HepG2 (cell line): ENCODE data around the gene LAMC1. TPM values are rescaled to one million over a fixed set of nuclear protein-coding genes. Genes with fewer than 3 reads are reported as not detected.

ENCODE experiments used
- ARID5B ChIP-seq: IDR thresholded peaks from 2 replicates; pipeline ENCODE4 v1.4.0; 2020; ENCODE audit warnings: mild to moderate bottlenecking, missing genetic modification reagents
- ATAD3A ChIP-seq: sonication (generic); formaldehyde crosslinking; IDR thresholded peaks from 2 replicates; pipeline ENCODE4 v1.4.0; 2020; ENCODE audit warnings: missing genetic modification reagents
- ELF3 ChIP-seq: IDR thresholded peaks from 2 replicates; pipeline ENCODE4 v1.6.1; 2016; ENCODE audit warnings: missing genetic modification reagents, missing compliant biosample characterization
- ESRRA ChIP-seq: sonication (generic); formaldehyde crosslinking; IDR thresholded peaks from 2 replicates; pipeline ENCODE4 v1.5.1; 2020; ENCODE audit warnings: mild to moderate bottlenecking, low read depth, missing genetic modification reagents
- ETV6 ChIP-seq: sonication (generic); formaldehyde crosslinking; conservative IDR thresholded peaks from 2 replicates; pipeline ENCODE4 v1.4.0; 2020; ENCODE audit warnings: missing genetic modification reagents
- FOXA3 ChIP-seq: IDR thresholded peaks from 2 replicates; pipeline ENCODE4 v1.6.1; 2016; ENCODE audit warnings: missing genetic modification reagents, missing compliant biosample characterization
- FOXP4 ChIP-seq: sonication (generic); formaldehyde crosslinking; IDR thresholded peaks from 2 replicates; pipeline ENCODE4 v1.4.0; 2020; ENCODE audit warnings: missing genetic modification reagents
- HCFC1 ChIP-seq: fragments of 150-350 bp; IDR thresholded peaks from 2 replicates; pipeline ENCODE4 v1.6.1; 2014; ENCODE audit warnings: low read depth, low read length
- HES4 ChIP-seq: sonication (generic); formaldehyde crosslinking; IDR thresholded peaks from 2 replicates; pipeline ENCODE4 v1.9.0; 2021; ENCODE audit warnings: mild to moderate bottlenecking, missing genetic modification reagents, borderline replicate concordance
- HHEX ChIP-seq: IDR thresholded peaks from 2 replicates; pipeline ENCODE4 v1.6.1; 2016; ENCODE audit warnings: control low read depth
- HOXA7 ChIP-seq: sonication (generic); formaldehyde crosslinking; IDR thresholded peaks from 2 replicates; pipeline ENCODE4 v1.8.1; 2022; ENCODE audit warnings: mild to moderate bottlenecking, missing genetic modification reagents, moderate library complexity
- KLF9 ChIP-seq: IDR thresholded peaks from 2 replicates; pipeline ENCODE4 v1.6.1; 2016; ENCODE audit warnings: low read depth
- NR3C1 ChIP-seq: sonication (generic); formaldehyde crosslinking; IDR thresholded peaks from 2 replicates; pipeline ENCODE4 v1.4.0; 2020; ENCODE audit warnings: missing genetic modification reagents
- SP5 ChIP-seq: IDR thresholded peaks from 2 replicates; pipeline ENCODE4 v1.6.1; 2016; ENCODE audit warnings: low read depth, borderline replicate concordance
- ZBTB20 ChIP-seq: sonication (generic); formaldehyde crosslinking; IDR thresholded peaks from 2 replicates; pipeline ENCODE4 v1.8.1; 2023; ENCODE audit warnings: missing genetic modification reagents, low read depth, mild to moderate bottlenecking, borderline replicate concordance
- ZC3H13 ChIP-seq: sonication (generic); formaldehyde crosslinking; IDR thresholded peaks from 2 replicates; pipeline ENCODE4 v1.8.1; 2023; ENCODE audit warnings: mild to moderate bottlenecking, missing genetic modification reagents, moderate library complexity
- ZNF564 ChIP-seq: sonication (generic); formaldehyde crosslinking; IDR thresholded peaks from 2 replicates; pipeline ENCODE4 v1.8.1; 2023; ENCODE audit warnings: mild to moderate bottlenecking, missing genetic modification reagents
- polyA plus RNA-seq, 8 experiments: library from polyadenylated mRNA; depleted of rRNA in 3 of 8; stranded (reverse) in 7 of 8; unstranded in 1 of 8; fragments of >200 nt; fragmentation: Illumina TruSeq in 4 of 8; extraction: Trizol in 4 of 8; gene quantifications; 2 replicates each; pipeline versions ENCODE4 v1.2.1 to v1.2.3, GENCODE V29; 2011 to 2016; ENCODE audit warnings: low read depth in 4 of 8, missing spikeins in 1 of 8, mixed read lengths in 1 of 8; ENCODE audit not compliant: insufficient read depth in 1 of 8
- total RNA-seq, 5 experiments: library from RNA; depleted of rRNA; stranded (reverse); fragments of >200 nt; fragmentation: Illumina TruSeq; extraction: Trizol; gene quantifications; 2 replicates each; pipeline ENCODE4 v1.2.3, GENCODE V29; 2016; ENCODE audit warnings: low read depth in 1 of 5
- TF ChIP-seq, protein P1 (sequence below): sonication (generic); formaldehyde crosslinking; IDR thresholded peaks from 2 replicates; pipeline ENCODE4 v1.8.0; 2022; ENCODE audit warnings: mild to moderate bottlenecking, missing genetic modification reagents; ENCODE audit not compliant: insufficient replicate concordance
- TF ChIP-seq, protein P2 (sequence below): sonication (generic); formaldehyde crosslinking; IDR thresholded peaks from 2 replicates; pipeline ENCODE4 v1.5.0; 2020; ENCODE audit warnings: missing genetic modification reagents
- TF ChIP-seq, protein P3 (sequence below): sonication (generic); formaldehyde crosslinking; conservative IDR thresholded peaks from 2 replicates; pipeline ENCODE4 v1.8.0; 2022; ENCODE audit warnings: low read depth, missing genetic modification reagents

The LAMC1 gene
- total and polyA plus RNA-seq, 2 of the 13 experiments (the other 11 are each of a cell fraction or from before 2014, with no cell fraction given) = 58.5 to 137 TPM

DNA sequence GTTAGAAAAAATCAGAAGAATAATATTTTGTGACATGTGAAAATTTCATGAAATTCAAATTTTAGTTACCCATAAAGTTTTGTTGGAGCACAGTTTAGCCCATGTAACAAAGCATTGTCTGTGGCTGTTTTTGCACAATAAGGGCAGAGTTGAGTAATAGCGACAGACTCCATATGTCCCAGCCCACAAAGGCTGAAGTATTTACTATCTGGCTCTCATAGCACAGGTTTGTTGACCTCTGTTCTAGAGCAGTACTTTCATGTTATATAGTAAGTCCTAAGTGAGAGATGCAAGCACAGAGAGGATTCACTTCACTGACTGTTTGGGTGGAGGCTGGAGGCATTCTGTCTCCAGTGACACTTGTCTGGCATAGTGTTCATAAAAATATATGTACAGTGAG lies 6.8 kb downstream of the LAMC1 start (continued):
- TF ChIP-seq ESRRA = no peak
- TF ChIP-seq FOXP4 = peak; percentile 93
- TF ChIP-seq FOXA3 (CRISPR knock-in tag) = peak; percentile 91
- TF ChIP-seq ATAD3A (CRISPR knock-in tag) = no peak
- TF ChIP-seq SP5 (CRISPR knock-in tag) = peak; percentile 81
- no peak for TF ChIP-seq NR3C1
- TF ChIP-seq, protein P1, sequence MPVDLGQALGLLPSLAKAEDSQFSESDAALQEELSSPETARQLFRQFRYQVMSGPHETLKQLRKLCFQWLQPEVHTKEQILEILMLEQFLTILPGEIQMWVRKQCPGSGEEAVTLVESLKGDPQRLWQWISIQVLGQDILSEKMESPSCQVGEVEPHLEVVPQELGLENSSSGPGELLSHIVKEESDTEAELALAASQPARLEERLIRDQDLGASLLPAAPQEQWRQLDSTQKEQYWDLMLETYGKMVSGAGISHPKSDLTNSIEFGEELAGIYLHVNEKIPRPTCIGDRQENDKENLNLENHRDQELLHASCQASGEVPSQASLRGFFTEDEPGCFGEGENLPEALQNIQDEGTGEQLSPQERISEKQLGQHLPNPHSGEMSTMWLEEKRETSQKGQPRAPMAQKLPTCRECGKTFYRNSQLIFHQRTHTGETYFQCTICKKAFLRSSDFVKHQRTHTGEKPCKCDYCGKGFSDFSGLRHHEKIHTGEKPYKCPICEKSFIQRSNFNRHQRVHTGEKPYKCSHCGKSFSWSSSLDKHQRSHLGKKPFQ (CRISPR knock-in tag) = no peak
- TF ChIP-seq ELF3 (CRISPR knock-in tag) = peak; percentile 68
- TF ChIP-seq ETV6 = no peak
- TF ChIP-seq HOXA7 (CRISPR knock-in tag) = no peak
- TF ChIP-seq, protein P2, sequence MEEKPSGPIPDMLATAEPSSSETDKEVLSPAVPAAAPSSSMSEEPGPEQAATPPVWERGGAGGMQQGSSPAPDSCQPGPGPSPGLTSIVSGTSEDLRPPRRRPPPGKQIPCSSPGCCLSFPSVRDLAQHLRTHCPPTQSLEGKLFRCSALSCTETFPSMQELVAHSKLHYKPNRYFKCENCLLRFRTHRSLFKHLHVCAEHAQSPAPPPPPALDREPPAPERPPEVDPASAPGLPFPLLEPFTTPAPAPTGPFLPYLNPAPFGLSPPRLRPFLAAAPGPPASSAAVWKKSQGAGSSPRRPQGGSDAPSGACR (CRISPR knock-in tag) = 0 out of 2 replicates have a peak, but pooled peaks have one; percentile 46
- no peak for TF ChIP-seq ZC3H13 (CRISPR knock-in tag)
- TF ChIP-seq ARID5B (CRISPR knock-in tag) = peak; percentile 97
- TF ChIP-seq HHEX (CRISPR knock-in tag) = 0 out of 2 replicates have a peak, but pooled peaks have one; percentile 18
- no peak for TF ChIP-seq KLF9 (CRISPR knock-in tag)
- peak; percentile 100 for TF ChIP-seq ZBTB20 (CRISPR knock-in tag)
- no peak for TF ChIP-seq HCFC1
- TF ChIP-seq, protein P3, sequence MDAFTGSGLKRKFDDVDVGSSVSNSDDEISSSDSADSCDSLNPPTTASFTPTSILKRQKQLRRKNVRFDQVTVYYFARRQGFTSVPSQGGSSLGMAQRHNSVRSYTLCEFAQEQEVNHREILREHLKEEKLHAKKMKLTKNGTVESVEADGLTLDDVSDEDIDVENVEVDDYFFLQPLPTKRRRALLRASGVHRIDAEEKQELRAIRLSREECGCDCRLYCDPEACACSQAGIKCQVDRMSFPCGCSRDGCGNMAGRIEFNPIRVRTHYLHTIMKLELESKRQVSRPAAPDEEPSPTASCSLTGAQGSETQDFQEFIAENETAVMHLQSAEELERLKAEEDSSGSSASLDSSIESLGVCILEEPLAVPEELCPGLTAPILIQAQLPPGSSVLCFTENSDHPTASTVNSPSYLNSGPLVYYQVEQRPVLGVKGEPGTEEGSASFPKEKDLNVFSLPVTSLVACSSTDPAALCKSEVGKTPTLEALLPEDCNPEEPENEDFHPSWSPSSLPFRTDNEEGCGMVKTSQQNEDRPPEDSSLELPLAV (CRISPR knock-in tag) = no peak
- TF ChIP-seq ZNF564 (CRISPR knock-in tag) = no peak
- TF ChIP-seq HES4 (CRISPR knock-in tag) = no peak
